Measurements from ENCODE around the gene DDX42. TPM values are rescaled to one million over a fixed set of nuclear protein-coding genes. Genes with fewer than 3 reads are reported as not detected.

Gene DDX42
- total and polyA plus RNA-seq, 9 of the 15 experiments (the other 6 are each of a cell fraction or from before 2014, with no cell fraction given): 16.5 to 149 (median 87.6) TPM

DNA sequence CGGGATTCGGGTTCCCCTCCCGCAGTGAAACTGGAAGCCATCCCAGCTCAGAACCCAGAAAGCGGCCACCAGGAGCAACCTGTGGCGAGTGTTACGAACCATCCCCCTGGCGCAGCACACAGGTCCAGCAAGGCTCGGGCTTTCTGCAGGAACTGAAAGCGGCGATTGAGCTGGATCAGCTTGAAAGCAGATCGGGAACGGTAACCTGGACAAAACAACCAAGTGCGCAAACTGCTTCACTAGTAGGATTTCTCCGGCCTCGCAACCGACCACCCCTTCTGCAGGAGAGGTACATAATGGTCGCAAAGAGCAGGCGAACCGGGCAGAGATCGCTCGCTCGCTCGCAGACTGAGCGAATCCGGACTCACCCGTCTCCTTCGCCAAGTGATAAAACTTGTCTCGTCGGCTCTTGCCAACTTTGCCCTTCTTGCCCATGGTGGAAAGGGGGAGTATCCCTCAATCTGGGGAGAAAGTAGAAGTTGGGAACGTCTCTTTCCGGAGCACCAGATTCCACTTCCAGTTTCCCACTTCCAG is 52.6 kb downstream of the DDX42 start (continued):
- no peak for TF ChIP-seq NR1H2 (CRISPR knock-in tag; IDR thresholded peaks at IDR 0.05)
- TF ChIP-seq, protein P1, sequence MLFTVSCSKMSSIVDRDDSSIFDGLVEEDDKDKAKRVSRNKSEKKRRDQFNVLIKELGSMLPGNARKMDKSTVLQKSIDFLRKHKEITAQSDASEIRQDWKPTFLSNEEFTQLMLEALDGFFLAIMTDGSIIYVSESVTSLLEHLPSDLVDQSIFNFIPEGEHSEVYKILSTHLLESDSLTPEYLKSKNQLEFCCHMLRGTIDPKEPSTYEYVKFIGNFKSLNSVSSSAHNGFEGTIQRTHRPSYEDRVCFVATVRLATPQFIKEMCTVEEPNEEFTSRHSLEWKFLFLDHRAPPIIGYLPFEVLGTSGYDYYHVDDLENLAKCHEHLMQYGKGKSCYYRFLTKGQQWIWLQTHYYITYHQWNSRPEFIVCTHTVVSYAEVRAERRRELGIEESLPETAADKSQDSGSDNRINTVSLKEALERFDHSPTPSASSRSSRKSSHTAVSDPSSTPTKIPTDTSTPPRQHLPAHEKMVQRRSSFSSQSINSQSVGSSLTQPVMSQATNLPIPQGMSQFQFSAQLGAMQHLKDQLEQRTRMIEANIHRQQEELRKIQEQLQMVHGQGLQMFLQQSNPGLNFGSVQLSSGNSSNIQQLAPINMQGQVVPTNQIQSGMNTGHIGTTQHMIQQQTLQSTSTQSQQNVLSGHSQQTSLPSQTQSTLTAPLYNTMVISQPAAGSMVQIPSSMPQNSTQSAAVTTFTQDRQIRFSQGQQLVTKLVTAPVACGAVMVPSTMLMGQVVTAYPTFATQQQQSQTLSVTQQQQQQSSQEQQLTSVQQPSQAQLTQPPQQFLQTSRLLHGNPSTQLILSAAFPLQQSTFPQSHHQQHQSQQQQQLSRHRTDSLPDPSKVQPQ (CRISPR knock-in tag; IDR thresholded peaks at IDR 0.05; ENCODE audit: borderline replicate concordance): no peak
- TF ChIP-seq CREB1 (IDR thresholded peaks at IDR 0.05): no peak
- TF ChIP-seq CREB1 (CRISPR knock-in tag; IDR thresholded peaks at IDR 0.05): peak; percentile 15
- TF ChIP-seq, protein P2, sequence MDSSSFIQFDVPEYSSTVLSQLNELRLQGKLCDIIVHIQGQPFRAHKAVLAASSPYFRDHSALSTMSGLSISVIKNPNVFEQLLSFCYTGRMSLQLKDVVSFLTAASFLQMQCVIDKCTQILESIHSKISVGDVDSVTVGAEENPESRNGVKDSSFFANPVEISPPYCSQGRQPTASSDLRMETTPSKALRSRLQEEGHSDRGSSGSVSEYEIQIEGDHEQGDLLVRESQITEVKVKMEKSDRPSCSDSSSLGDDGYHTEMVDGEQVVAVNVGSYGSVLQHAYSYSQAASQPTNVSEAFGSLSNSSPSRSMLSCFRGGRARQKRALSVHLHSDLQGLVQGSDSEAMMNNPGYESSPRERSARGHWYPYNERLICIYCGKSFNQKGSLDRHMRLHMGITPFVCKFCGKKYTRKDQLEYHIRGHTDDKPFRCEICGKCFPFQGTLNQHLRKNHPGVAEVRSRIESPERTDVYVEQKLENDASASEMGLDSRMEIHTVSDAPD (CRISPR knock-in tag; IDR thresholded peaks at IDR 0.05): peak; percentile 1; the same call in 1 of the 2 replicates
- TF ChIP-seq ZNF274 (IDR thresholded peaks at IDR 0.05; ENCODE audit: borderline replicate concordance, low read depth, low read length): no peak
